HepG2 (cell line): ENCODE measurements around the gene ZBTB20. TPM values are rescaled to one million over a fixed set of nuclear protein-coding genes. Genes with fewer than 3 reads are reported as not detected.

Source experiments
- ATAC-seq: fragments of 200-7000 bp; cut with Tn5 transposase; 3 replicates; pipeline ENCODE4 v1.9.1; 2020; ENCODE audit warnings: mild to moderate bottlenecking, moderate library complexity
- BruUV-seq: library from RNA; stranded (reverse); fragments of 400-500 nt; replicated peaks from 2 replicates; lab custom pipeline; 2021; lab: Mats Ljungman, UMichigan
- CTCF ChIA-PET: fragments of 300-600 bp; formaldehyde crosslinking; extraction: SDS; loops from one replicate; lab custom pipeline; 2021; ENCODE audit warnings: low total read pairs, inconsistent platforms, low intra/inter-chr PET ratio; lab: Yijun Ruan, JAX
- POLR2A ChIA-PET: fragments of 350-600 bp; sonication (Branson Sonifier 250); formaldehyde crosslinking; loops from one replicate; lab custom pipeline; 2020; ENCODE audit warnings: antibody characterized with exemption, inconsistent platforms; lab: Yijun Ruan, JAX
- DNase-seq: peaks from one replicate; pipeline ENCODE4 v3.0.0-alpha.2; 2015; ENCODE audit warnings: low spot score
- FAIRE-seq: peaks from 3 replicates; lab custom pipeline; 2011; peaks lifted over from hg19 to GRCh38; lab: Jason Lieb, UNC
- H2AFZ ChIP-seq: one replicate; pipeline ENCODE4 v1.6.1; 2011; ENCODE audit warnings: low read length, inconsistent platforms
- H3K27ac ChIP-seq: fragments of 300-600 bp; 3 replicates; pipeline ENCODE4 v1.8.0; 2011; ENCODE audit warnings: mixed run types, mild to moderate bottlenecking, mixed read lengths, low read length, inconsistent platforms; ENCODE audit not compliant: insufficient read depth; ENCODE audit errors: extremely low read length
- H3K27me3 ChIP-seq, 2 experiments: fragments of 200-600 bp in 1 of 2; 2 replicates in 1 of 2; 3 replicates in 1 of 2; pipeline versions ENCODE4 v1.6.0 to v1.8.0; 2011; ENCODE audit warnings: low read length in 2 of 2, mild to moderate bottlenecking in 2 of 2, moderate library complexity in 2 of 2, inconsistent platforms in 1 of 2; ENCODE audit not compliant: insufficient read depth in 2 of 2, control insufficient read depth in 1 of 2
- H3K36me3 ChIP-seq, 2 experiments: fragments of 200-600 bp in 1 of 2; replicated peaks in 1 of 2; 2 replicates in 1 of 2; 3 replicates in 1 of 2; pipeline versions ENCODE4 v1.5.1 to v1.8.0; 2011; ENCODE audit warnings: low read length in 2 of 2, inconsistent platforms in 1 of 2; ENCODE audit not compliant: insufficient read depth in 2 of 2, control insufficient read depth in 1 of 2
- H3K4me1 ChIP-seq: 2 replicates; pipeline ENCODE4 v1.5.1; 2012; ENCODE audit warnings: low read length, inconsistent platforms; ENCODE audit not compliant: insufficient read depth
- H3K4me2 ChIP-seq: 2 replicates; pipeline ENCODE4 v1.6.0; 2011; ENCODE audit warnings: low read depth, low read length, inconsistent platforms
- H3K4me3 ChIP-seq, 3 experiments: fragments of 200-600 bp in 1 of 3; sonication (generic), shearing (Covaris generic) in 1 of 3; replicated peaks in 1 of 3; 2 replicates each; pipeline ENCODE4 v1.5.1; 2011 to 2016; ENCODE audit warnings: low read length in 3 of 3, inconsistent platforms in 2 of 3, low read depth in 2 of 3, mild to moderate bottlenecking in 2 of 3, control low read depth in 1 of 3, mixed read lengths in 1 of 3; ENCODE audit not compliant: insufficient read depth in 1 of 3
- H3K79me2 ChIP-seq: one replicate; pipeline ENCODE4 v1.6.1; 2011; ENCODE audit warnings: low read length, inconsistent platforms; ENCODE audit not compliant: insufficient read depth
- H3K9ac ChIP-seq: 2 replicates; pipeline ENCODE4 v1.6.0; 2011; ENCODE audit warnings: mild to moderate bottlenecking, low read depth, low read length, inconsistent platforms; ENCODE audit not compliant: insufficient read depth
- H3K9me3 ChIP-seq: 2 replicates; pipeline ENCODE4 v1.5.1; 2012; ENCODE audit warnings: mild to moderate bottlenecking, low read length
- H4K20me1 ChIP-seq: 2 replicates; pipeline ENCODE4 v1.6.0; 2011; ENCODE audit warnings: inconsistent platforms, mild to moderate bottlenecking, low read length, moderate library complexity; ENCODE audit not compliant: insufficient read depth
- HDAC6 ChIP-seq: fragments of 200-600 bp; sonication (generic); IDR thresholded peaks from 2 replicates; pipeline ENCODE4 v1.7.0; 2017; ENCODE audit warnings: mild to moderate bottlenecking, antibody characterized with exemption, low read length, low read depth
- HNF4A ChIP-seq: sonication (generic); formaldehyde crosslinking; IDR thresholded peaks from 2 replicates; pipeline ENCODE4 v1.4.0; 2020; ENCODE audit warnings: missing genetic modification reagents
- IKZF5 ChIP-seq: IDR thresholded peaks from 2 replicates; pipeline ENCODE4 v1.6.1; 2018; ENCODE audit warnings: missing genetic modification reagents, mild to moderate bottlenecking, missing compliant biosample characterization
- MTA3 ChIP-seq: sonication (generic); formaldehyde crosslinking; IDR thresholded peaks from 2 replicates; pipeline ENCODE4 v1.4.0; 2020; ENCODE audit warnings: missing genetic modification reagents
- ZNF552 ChIP-seq: sonication (generic); formaldehyde crosslinking; IDR thresholded peaks from 2 replicates; pipeline ENCODE4 v1.9.0; 2022; ENCODE audit warnings: missing genetic modification reagents, mild to moderate bottlenecking, borderline replicate concordance
- WGBS: methylation state at CpG from one replicate; pipeline ENCODE4 v1.1.6; 2017; ENCODE audit warnings: low lambda C conversion rate; 5-methylcytosine and 5-hydroxymethylcytosine counted together
- in situ Hi-C: cut with HindIII; loops from 2 replicates; pipeline ENCODE4 v1.10.0; 2017; ENCODE audit warnings: low pct_unique_long_range_greater_than_20kb; ENCODE audit not compliant: extremely low pct_ligation_motif_present
- intact Hi-C: fragments of 100-400 bp; cut with micrococcal nuclease; formaldehyde crosslinking; loops from one replicate; pipeline ENCODE4 v1.10.0; 2022; ENCODE audit not compliant: unreplicated experiment
- polyA plus RNA-seq, 8 experiments: library from polyadenylated mRNA; depleted of rRNA in 3 of 8; stranded (reverse) in 7 of 8; unstranded in 1 of 8; fragments of >200 nt; fragmentation: Illumina TruSeq in 4 of 8; extraction: Trizol in 4 of 8; gene quantifications; 2 replicates each; pipeline versions ENCODE4 v1.2.1 to v1.2.3, GENCODE V29; 2011 to 2016; ENCODE audit warnings: low read depth in 4 of 8, missing spikeins in 1 of 8, mixed read lengths in 1 of 8; ENCODE audit not compliant: insufficient read depth in 1 of 8
- total RNA-seq, 5 experiments: library from RNA; depleted of rRNA; stranded (reverse); fragments of >200 nt; fragmentation: Illumina TruSeq; extraction: Trizol; gene quantifications; 2 replicates each; pipeline ENCODE4 v1.2.3, GENCODE V29; 2016; ENCODE audit warnings: low read depth in 1 of 5
- TF ChIP-seq, protein P1 (sequence below), 2 experiments: sonication (generic) in 1 of 2; formaldehyde crosslinking in 1 of 2; IDR thresholded peaks; 2 replicates each; pipeline versions ENCODE4 v1.4.0 to v1.6.1; 2018 to 2020; ENCODE audit warnings: missing genetic modification reagents in 2 of 2, borderline replicate concordance in 1 of 2, low read depth in 1 of 2, mild to moderate bottlenecking in 1 of 2, missing biosample characterization in 1 of 2

The ZBTB20 gene
- total and polyA plus RNA-seq, 2 of the 13 experiments (the other 11 are each of a cell fraction or from before 2014, with no cell fraction given), result 1.9 to 8.8 TPM

DNA sequence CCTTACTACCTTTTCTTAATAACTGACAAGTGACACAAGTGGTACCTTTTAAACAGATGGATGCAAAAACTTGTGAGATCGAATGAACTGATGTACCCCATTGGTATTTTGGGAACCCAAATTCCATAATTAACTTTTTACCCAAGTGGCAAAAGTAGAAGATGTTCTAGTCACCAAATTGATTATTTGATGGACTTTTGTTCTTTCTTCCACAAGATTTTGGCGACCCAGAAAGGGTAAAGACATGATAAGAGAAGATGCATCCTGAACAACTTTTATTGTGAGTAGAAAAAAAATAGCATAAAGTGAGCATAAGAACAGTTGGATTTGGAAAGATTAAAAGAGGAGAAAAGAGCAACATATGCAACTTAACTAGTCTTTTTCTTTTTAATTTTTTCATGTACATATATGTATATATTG is 693.7 kb downstream of the ZBTB20 start:
- POLR2A ChIA-PET, result no interaction called here
- intact Hi-C loops, result no loop called here
- Histone ChIP-seq H3K4me3 (no peak overlapping the region), H3K27ac (no peak overlapping the region), H3K4me1 (no peaks in the 10 kb centered on the region), H2AFZ (no peak overlapping the region), H3K9ac (no peak overlapping the region), H4K20me1 (no peaks in the 10 kb centered on the region), H3K4me2 (no peak overlapping the region), H3K36me3 (no peaks in the 10 kb centered on the region), H3K27me3 (no peaks in the 10 kb centered on the region), H3K9me3 (no peaks in the 10 kb centered on the region), H3K79me2 (no peaks in the 10 kb centered on the region)
- no peak for DNase-seq
- BruUV-seq, result no TSS peak
- CTCF ChIA-PET, result no interaction called here
- no peak for ATAC-seq
- no peak for TF ChIP-seq HNF4A (CRISPR knock-in tag)
- TF ChIP-seq ZNF552 (CRISPR knock-in tag), result no peak
- TF ChIP-seq, protein P1, sequence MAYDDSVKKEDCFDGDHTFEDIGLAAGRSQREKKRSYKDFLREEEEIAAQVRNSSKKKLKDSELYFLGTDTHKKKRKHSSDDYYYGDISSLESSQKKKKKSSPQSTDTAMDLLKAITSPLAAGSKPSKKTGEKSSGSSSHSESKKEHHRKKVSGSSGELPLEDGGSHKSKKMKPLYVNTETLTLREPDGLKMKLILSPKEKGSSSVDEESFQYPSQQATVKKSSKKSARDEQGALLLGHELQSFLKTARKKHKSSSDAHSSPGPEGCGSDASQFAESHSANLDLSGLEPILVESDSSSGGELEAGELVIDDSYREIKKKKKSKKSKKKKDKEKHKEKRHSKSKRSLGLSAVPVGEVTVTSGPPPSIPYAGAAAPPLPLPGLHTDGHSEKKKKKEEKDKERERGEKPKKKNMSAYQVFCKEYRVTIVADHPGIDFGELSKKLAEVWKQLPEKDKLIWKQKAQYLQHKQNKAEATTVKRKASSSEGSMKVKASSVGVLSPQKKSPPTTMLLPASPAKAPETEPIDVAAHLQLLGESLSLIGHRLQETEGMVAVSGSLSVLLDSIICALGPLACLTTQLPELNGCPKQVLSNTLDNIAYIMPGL (CRISPR knock-in tag; IDR thresholded peaks at IDR 0.05; ENCODE audit: borderline replicate concordance in 1 of 2, low read depth in 1 of 2), result no peak
- TF ChIP-seq MTA3, result no peak
- no peak for TF ChIP-seq HDAC6
- no peak for TF ChIP-seq IKZF5 (CRISPR knock-in tag)
- in situ Hi-C loops, result no loop called here
- 97% methylated on average over 2 of the region's 2 CpGs for WGBS
- no peak for FAIRE-seq
